ENCODE measurements around the gene PPP2R5C. TPM values are rescaled to one million over a fixed set of nuclear protein-coding genes. Genes with fewer than 3 reads are reported as not detected.

The PPP2R5C gene
- total RNA-seq, 1 experiment from 2014 or later: 93.0 TPM

DNA sequence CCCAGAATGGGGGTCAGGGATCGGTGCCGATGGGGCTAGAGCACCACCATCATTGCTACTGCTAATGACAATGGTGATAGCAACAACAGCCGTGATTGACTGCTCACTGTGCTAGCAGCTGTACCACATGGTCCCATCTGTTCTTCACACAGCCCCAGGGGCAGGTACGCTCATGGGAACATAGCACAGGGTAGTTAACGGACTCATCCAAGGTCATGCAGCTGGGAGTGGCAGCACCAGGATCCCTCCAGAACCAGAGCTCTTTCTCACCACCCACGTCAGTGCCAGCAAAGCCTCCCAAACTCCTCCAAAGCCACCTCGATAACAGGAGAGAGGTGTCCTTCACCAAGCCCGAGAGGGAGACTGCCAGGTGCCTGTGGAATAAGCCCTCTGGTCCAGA lies 191.6 kb downstream of the PPP2R5C start:
- WGBS (ENCODE audit: extremely low coverage, insufficient read length, low lambda C conversion rate): no CpG with 5 or more reads among the region's 8 CpGs
- Mint-ChIP-seq H3K4me3 (no peak overlapping the region), H3K27ac (no peak overlapping the region), H3K4me1 (peaks cover 6 to 7% of the 10 kb centered on the region in 2 experiments; a peak in 3 of 4 replicates), H3K36me3 (ENCODE audit: insufficient read depth in 1 of 3, low read depth in 3 of 3) (no peaks in the 10 kb centered on the region), H3K27me3 (ENCODE audit: low read depth) (peaks cover 1% of the 10 kb centered on the region), H3K9me3 (no peaks in the 10 kb centered on the region)
- TF ChIP-seq, protein P1, sequence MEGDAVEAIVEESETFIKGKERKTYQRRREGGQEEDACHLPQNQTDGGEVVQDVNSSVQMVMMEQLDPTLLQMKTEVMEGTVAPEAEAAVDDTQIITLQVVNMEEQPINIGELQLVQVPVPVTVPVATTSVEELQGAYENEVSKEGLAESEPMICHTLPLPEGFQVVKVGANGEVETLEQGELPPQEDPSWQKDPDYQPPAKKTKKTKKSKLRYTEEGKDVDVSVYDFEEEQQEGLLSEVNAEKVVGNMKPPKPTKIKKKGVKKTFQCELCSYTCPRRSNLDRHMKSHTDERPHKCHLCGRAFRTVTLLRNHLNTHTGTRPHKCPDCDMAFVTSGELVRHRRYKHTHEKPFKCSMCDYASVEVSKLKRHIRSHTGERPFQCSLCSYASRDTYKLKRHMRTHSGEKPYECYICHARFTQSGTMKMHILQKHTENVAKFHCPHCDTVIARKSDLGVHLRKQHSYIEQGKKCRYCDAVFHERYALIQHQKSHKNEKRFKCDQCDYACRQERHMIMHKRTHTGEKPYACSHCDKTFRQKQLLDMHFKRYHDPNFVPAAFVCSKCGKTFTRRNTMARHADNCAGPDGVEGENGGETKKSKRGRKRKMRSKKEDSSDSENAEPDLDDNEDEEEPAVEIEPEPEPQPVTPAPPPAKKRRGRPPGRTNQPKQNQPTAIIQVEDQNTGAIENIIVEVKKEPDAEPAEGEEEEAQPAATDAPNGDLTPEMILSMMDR (conservative IDR thresholded peaks at IDR 0.05): no peak
- Histone ChIP-seq H4K8ac (replicated peaks; ENCODE audit: insufficient read length, low read depth, low read length) (no peak overlapping the region), H3K4ac (ENCODE audit: low read depth, low read length) (no peak overlapping the region), H2BK15ac (ENCODE audit: low read depth, low read length) (no peak overlapping the region), H2BK5ac (ENCODE audit: insufficient read length, low read length) (no peak overlapping the region), H4K5ac (ENCODE audit: insufficient read length, low read depth, low read length) (no peak overlapping the region), H3K27ac (ENCODE audit: insufficient read length, low read depth, low read length) (no peak overlapping the region), H3K4me2 (ENCODE audit: insufficient read depth, insufficient read length, low read length) (no peak overlapping the region), H3K79me2 (ENCODE audit: insufficient read depth, low read length) (no peaks in the 10 kb centered on the region), H3K9me3 (ENCODE audit: control insufficient read depth, low read depth, low read length) (no peaks in the 10 kb centered on the region), H2AFZ (ENCODE audit: low read length) (no peak overlapping the region), H2BK20ac (ENCODE audit: low read depth, low read length, poor library complexity, severe bottlenecking) (no peak overlapping the region), H3K79me1 (ENCODE audit: insufficient read depth, low read depth, low read length, poor library complexity, severe bottlenecking) (no peaks in the 10 kb centered on the region), H3K23me2 (ENCODE audit: insufficient read length, low read depth, low read length, poor library complexity, severe bottlenecking) (no peaks in the 10 kb centered on the region), H2BK12ac (ENCODE audit: insufficient read length, low read depth, low read length) (no peak overlapping the region), H4K91ac (ENCODE audit: insufficient read length, low read depth, low read length) (no peak overlapping the region), H2BK120ac (ENCODE audit: low read depth, low read length, poor library complexity, severe bottlenecking) (no peak overlapping the region), H2AK5ac (ENCODE audit: insufficient read length, low read length) (no peak overlapping the region), H3K14ac (ENCODE audit: insufficient read depth, low read length) (no peak overlapping the region), H4K20me1 (ENCODE audit: control insufficient read depth, insufficient read depth, insufficient read length) (no peaks in the 10 kb centered on the region), H3K9ac (ENCODE audit: extremely low read depth, insufficient read length, low read length) (no peak overlapping the region), H3K23ac (ENCODE audit: insufficient read length, low read depth, low read length) (no peak overlapping the region), H3K27me3 (ENCODE audit: insufficient read depth, low read length) (no peaks in the 10 kb centered on the region), H3K4me1 (ENCODE audit: insufficient read depth, low read length) (no peaks in the 10 kb centered on the region), H3K18ac (ENCODE audit: insufficient read length, low read depth, low read length) (no peak overlapping the region), H3T11ph (ENCODE audit: low read length) (no peak overlapping the region), H3K56ac (ENCODE audit: insufficient read length, low read depth, low read length) (no peak overlapping the region)
- DNase-seq: no peak
